Skin of body (tissue), 2 donors: ENCODE results near the gene TTC9B. TPM values are rescaled to one million over a fixed set of nuclear protein-coding genes. Genes with fewer than 3 reads are reported as not detected.

ENCODE experiments used
- DNase-seq: peaks from one replicate; lab custom pipeline; 2025; lab: John Stamatoyannopoulos, UW
- total RNA-seq: library from RNA; depleted of rRNA; stranded (reverse); fragments of >200 nt; gene quantifications from one replicate; pipeline ENCODE4 v1.2.3, GENCODE V29; 2014

The TTC9B gene
- total RNA-seq, 1 donor from 2014 or later = not detected

DNA sequence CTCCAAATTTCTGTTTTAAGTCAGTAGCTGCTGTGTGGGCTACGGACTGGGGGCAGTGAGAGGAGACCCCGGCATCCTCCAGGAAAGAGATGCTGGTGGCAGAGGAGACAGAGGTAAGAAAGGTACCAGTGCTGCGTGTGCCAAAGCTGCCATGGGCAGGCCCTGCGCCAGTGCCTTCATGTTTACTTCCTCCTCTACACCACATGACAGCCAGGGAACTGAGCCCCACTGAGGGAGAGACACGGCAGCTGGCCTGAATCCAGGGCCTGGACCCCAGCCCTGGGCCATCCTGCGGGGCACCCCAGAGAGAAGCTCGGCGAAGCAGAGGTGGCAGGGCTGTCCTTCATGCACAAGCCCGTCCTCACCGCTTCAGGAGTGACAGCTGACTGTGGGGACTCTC is 31.0 kb upstream of the TTC9B start:
- no peak for DNase-seq

GRCh38 chr19:40247735-40248262 is 29.6 kb upstream of the TTC9B start:
- DNase-seq = no peak

- DNase-seq = no peak
These were observed 29.0 kb upstream of the TTC9B start for GRCh38 chr19:40247178-40247577.

GRCh38 chr19:40246292-40247073 is 28.3 kb upstream of the TTC9B start:
- DNase-seq = no peak

- no peak for DNase-seq
These were observed 27.4 kb upstream of the TTC9B start for GRCh38 chr19:40245506-40246128.

GRCh38 chr19:40244579-40245317 is 26.6 kb upstream of the TTC9B start:
- no peak for DNase-seq

DNA sequence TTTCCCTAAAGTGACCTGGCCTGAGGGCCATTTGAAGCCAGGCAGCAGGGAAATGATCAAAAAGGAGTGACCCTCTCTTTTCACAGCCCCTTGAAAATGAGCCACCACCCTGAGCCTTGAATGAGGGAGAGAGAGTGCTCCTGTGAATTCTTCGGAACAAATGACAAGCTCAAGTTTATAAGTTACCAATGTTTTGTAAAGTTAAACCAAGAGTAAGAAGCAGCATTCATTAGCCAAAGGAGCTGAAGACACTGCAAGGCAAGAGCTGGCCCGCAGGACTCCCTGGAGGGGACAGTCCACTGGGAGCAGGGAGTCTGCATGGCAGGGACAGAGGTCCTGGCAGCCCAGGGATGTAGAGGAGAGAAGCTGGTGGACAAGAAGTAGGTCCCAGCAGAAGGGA is 25.0 kb upstream of the TTC9B start:
- DNase-seq = no peak

GRCh38 chr19:40242480-40242879 is 24.3 kb upstream of the TTC9B start:
- DNase-seq = no peak

DNA sequence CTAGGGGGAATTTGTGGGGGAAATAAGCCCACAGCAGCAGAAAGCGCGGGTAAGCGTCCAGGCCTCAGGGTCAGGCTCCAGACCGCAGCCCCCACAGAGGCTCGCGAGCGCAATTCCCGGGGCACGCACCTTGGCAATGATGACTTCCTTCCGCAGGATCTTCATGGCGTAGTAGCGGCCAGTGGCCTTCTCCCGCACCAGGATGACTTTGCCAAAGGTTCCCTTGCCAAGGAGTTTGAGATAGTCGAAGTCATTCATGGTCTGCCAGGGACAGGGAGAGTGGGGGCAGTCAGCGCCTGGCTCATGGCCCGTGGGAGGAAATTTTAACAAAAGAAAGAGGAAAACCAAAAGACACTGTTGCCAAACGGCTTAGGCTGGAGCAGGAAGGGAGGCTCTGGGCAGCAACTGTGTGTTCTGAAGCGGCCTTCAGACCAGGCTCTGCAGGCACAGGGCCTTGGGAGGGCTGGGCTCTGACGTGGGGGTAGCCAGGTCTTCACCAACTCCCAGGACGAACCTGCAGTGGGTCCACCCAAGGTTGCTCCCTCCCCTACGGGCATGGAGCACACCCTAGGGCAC is 23.7 kb upstream of the TTC9B start:
- DNase-seq = no peak

GRCh38 chr19:40241125-40241808 is 23.1 kb upstream of the TTC9B start:
- DNase-seq = no peak

DNA sequence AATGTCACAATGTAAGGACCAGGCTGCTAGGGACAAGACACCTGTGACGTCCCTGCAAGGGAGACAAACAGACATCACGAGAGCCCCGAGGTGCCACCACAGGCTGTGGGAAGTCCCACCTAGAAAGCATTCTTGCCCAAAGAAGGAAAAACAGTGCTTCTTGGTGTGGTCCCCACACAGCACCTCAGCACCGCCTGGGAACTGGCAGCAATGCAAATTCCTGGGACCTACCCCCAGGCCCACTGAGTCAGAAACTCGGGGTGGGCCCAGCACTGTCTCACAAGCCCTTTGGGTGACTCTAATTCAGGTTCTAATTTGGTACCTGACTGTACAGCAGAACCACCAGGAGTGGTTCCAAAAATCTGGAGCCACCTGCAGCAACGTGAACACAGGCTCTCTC is 22.1 kb upstream of the TTC9B start:
- no peak for DNase-seq

DNA sequence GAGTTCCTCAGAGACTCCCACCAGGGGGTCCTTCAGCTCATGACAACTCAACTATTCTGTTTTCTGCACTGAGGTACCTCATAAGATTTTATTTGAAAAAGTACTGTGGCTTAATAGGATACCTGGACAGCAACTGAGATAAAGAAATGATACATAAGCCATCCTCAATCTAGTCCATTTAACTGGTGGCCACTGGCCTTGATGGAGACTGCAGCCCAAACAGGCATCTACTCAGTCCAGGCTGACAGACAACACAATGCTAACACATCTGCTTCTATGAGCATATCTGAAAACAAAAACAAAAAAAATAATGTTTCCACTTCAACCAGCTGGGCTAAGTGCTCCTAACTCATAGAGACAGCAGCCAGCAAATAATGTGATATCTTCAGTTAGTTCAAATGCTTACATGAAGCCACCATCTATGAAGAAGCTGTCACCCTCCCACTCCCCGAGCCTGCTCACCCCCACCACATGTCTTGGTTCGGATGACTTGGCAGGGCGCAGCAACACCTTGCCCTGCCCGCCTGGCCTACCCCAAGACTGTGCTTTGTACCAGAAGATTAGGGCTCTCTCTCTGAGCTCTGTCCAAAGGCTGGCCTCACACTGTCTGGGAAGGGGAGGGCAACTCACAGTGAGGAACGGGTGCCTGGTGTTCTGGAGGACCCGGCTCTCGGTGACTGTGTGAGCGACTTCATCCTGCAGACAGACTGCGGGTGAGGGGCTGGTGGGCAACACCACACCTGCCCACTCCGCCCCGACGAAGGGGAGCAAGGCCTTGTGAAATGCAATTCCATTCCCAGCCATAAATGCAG is 21.4 kb upstream of the TTC9B start:
- no peak for DNase-seq

DNA sequence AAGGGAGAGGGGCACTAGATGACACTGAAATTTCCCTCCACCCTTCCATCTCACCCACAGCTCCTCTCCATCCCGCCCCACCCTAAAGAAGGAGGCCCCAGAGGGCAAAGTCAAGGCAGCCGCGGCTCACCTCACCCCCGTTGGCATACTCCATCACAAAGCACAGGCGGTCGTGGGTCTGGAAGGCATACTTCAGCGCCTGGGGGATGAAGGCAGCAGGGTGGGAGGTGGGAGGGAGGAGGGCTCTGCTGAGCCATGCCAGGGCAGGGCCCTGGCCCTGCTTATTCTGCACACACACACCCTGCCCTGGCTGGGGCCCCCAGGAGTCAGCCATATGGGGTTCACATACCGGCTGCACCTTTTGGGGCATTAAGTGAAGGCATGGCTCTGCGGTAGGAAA is 20.6 kb upstream of the TTC9B start:
- DNase-seq = no peak

DNA sequence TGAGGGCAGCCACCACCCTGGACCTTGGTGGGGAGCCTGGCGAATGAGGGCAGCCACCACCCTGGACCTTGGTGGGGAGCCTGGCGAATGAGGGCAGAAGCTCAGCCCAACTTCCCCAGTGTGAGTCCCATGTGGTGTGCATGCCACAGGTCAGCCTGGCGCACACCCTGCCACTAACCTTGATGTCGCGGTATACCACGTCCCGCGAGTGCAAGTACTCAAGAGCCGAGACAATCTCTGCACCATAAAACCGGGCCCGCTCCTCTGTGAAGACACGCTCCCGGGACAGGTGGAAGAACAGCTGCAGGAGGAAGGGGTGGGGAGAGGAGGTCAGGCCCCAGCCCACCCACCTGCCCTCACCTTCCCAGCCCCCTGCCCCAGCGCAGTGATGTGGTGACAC is 19.6 kb upstream of the TTC9B start:
- no peak for DNase-seq

DNA sequence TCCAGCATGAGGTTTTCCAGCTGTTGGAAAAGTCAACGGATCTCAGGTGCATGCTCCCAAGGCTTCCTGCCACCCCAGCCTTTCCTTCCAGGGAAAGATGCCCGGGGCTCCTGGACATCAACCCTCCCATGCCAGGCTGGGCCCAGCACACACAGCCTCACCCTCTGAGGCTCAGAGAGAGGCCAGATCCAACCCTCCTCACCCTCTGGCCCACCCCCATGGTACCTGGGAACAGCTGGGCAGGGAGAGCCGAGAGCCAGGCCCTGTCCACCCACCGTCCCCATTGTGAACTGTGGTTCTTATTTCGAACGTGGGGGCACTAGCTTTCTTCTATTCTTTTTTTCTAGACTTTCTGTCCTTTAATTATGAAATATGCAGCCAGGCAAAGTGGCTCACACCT is 18.2 kb upstream of the TTC9B start:
- no peak for DNase-seq

DNA sequence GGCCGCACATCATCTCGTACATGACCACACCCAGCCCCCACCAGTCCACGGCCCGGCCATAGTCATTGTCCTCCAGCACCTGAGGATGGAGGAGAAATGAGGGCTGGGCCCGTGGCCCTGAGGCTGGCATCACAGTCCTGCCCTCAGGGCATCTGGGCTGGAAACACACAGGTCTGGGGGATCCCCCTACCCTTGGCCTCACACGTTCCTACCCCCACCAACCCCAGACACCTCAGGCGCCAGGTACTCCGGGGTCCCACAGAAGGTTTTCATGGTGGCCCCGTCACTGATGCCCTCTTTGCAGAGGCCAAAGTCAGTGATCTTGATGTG is 17.8 kb upstream of the TTC9B start:
- no peak for DNase-seq

DNA sequence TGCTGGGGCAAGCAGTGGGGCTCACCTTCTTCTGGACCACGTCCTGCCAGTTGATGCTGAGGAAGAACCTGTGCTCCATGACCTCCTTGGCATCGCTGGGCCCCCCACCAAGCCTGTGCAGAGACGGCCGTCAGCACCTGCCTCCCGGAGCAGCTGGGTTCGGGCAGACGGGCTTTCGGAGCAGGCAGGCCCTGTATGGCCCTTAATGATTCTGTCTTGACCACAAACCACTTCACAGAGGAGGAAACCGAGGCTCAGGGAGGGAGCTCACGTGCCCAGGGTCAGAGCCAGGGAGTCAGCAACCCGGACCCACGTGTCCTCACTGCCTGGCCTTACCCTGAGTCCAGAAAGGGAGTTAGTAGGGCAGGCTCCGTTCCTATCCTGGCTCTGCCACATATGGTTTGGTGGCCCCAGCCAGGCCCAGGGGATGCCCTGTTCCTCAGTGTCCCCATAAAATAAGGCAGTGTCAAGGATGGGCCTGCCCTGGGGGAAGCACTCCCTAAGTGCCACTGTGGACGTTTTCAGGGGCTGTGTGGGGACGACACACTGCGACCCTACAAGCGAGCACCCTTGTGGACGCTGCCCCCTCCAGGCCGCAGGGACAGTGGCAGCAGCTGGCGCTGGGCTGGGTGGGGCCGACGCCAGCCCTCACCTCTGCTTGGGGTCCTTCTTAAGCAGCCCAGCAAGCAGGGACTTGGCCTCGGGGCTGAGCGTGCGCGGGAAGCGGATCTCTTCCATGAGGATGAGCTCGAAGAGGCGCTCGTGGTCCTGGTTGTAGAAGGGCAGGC is 17.2 kb upstream of the TTC9B start:
- no peak for DNase-seq

DNA sequence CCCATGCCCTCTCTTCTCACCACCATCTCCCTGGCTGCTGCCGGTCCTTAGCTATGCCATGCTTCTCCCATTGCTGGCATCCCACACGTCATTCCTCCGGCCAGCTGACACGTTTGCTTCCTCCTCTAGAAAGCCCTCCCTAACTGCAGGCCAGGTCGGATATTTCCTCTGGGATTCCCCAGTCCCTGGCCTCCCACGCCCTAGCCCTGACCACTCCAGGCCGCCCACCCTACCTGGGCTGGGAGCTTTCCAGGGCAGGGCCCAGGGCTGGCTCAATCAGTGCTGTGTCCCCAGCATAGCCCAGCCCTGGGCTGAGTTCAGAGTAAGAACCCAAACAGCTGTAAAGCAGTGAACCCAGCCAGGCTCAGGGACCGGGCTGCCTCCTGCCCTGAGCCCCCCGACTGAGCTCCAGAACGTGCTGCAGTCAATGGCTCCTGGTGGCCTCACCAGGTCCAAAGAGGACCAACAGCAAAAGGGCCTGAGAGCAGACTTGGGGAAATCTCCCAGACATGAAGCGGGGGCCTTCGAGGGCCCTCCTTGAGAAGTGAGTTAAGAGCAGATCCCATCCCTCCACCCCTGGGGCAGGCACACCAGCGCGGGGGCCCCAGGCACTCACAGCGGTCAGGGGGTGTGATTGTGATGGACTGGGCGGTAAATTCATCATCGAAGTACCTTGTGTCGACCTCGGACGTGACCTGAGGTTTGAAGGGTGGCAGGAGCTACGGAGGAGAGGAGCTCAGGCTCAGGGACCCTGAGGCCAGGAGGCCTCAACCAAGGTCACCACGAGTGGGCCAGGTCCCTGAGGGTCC is 16.4 kb upstream of the TTC9B start:
- no peak for DNase-seq

DNA sequence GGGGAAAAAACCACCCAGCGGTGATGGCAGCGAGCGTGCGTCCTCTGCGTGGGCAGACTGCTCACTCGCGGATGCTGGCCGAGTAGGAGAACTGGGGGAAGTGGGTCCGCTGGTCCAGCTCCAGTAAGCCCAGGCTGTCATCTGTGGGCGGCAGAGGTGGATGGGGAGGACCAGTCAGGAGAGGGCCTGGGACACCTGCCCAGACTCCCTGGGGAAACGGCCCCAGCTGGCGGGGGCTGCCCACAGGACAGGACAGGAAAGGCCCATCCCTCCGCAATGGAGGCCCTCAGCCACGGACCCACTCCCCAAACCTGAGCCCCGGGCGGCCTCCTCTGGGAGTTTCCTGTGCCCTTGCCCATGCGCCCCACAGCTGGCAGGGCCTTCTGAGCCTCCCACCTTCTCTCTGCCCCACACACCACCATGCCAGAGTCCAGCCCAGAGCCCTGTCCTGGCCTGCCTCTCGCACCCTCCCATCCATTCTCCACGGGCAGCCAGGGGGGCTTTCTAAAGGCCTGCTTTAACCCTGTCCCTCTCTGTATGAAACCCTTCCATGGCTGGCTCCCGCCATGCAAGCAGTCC is 15.7 kb upstream of the TTC9B start:
- DNase-seq = no peak
